HepG2 (cell line): ENCODE measurements around the gene C10orf143. TPM values are rescaled to one million over a fixed set of nuclear protein-coding genes. Genes with fewer than 3 reads are reported as not detected.
A peak's percentile ranks its signal among the peaks of the same experiment; 100 is the strongest.

Experiments used
- ATAC-seq: fragments of 200-7000 bp; cut with Tn5 transposase; 3 replicates; pipeline ENCODE4 v1.9.1; 2020; ENCODE audit warnings: mild to moderate bottlenecking, moderate library complexity
- BruUV-seq: library from RNA; stranded (reverse); fragments of 400-500 nt; replicated peaks from 2 replicates; lab custom pipeline; 2021; lab: Mats Ljungman, UMichigan
- CTCF ChIA-PET: fragments of 300-600 bp; formaldehyde crosslinking; extraction: SDS; loops from one replicate; lab custom pipeline; 2021; ENCODE audit warnings: low total read pairs, inconsistent platforms, low intra/inter-chr PET ratio; lab: Yijun Ruan, JAX
- POLR2A ChIA-PET: fragments of 350-600 bp; sonication (Branson Sonifier 250); formaldehyde crosslinking; loops from one replicate; lab custom pipeline; 2020; ENCODE audit warnings: antibody characterized with exemption, inconsistent platforms; lab: Yijun Ruan, JAX
- DNase-seq: peaks from one replicate; pipeline ENCODE4 v3.0.0-alpha.2; 2015; ENCODE audit warnings: low spot score
- FAIRE-seq: peaks from 3 replicates; lab custom pipeline; 2011; peaks lifted over from hg19 to GRCh38; lab: Jason Lieb, UNC
- H2AFZ ChIP-seq: one replicate; pipeline ENCODE4 v1.6.1; 2011; ENCODE audit warnings: low read length, inconsistent platforms
- H3K27ac ChIP-seq: fragments of 300-600 bp; 3 replicates; pipeline ENCODE4 v1.8.0; 2011; ENCODE audit warnings: mixed run types, mild to moderate bottlenecking, mixed read lengths, low read length, inconsistent platforms; ENCODE audit not compliant: insufficient read depth; ENCODE audit errors: extremely low read length
- H3K27me3 ChIP-seq, 2 experiments: fragments of 200-600 bp in 1 of 2; 2 replicates in 1 of 2; 3 replicates in 1 of 2; pipeline versions ENCODE4 v1.6.0 to v1.8.0; 2011; ENCODE audit warnings: low read length in 2 of 2, mild to moderate bottlenecking in 2 of 2, moderate library complexity in 2 of 2, inconsistent platforms in 1 of 2; ENCODE audit not compliant: insufficient read depth in 2 of 2, control insufficient read depth in 1 of 2
- H3K36me3 ChIP-seq, 2 experiments: fragments of 200-600 bp in 1 of 2; replicated peaks in 1 of 2; 2 replicates in 1 of 2; 3 replicates in 1 of 2; pipeline versions ENCODE4 v1.5.1 to v1.8.0; 2011; ENCODE audit warnings: low read length in 2 of 2, inconsistent platforms in 1 of 2; ENCODE audit not compliant: insufficient read depth in 2 of 2, control insufficient read depth in 1 of 2
- H3K4me1 ChIP-seq: 2 replicates; pipeline ENCODE4 v1.5.1; 2012; ENCODE audit warnings: low read length, inconsistent platforms; ENCODE audit not compliant: insufficient read depth
- H3K4me2 ChIP-seq: 2 replicates; pipeline ENCODE4 v1.6.0; 2011; ENCODE audit warnings: low read depth, low read length, inconsistent platforms
- H3K4me3 ChIP-seq, 3 experiments: fragments of 200-600 bp in 1 of 3; sonication (generic), shearing (Covaris generic) in 1 of 3; replicated peaks in 1 of 3; 2 replicates each; pipeline ENCODE4 v1.5.1; 2011 to 2016; ENCODE audit warnings: low read length in 3 of 3, inconsistent platforms in 2 of 3, low read depth in 2 of 3, mild to moderate bottlenecking in 2 of 3, control low read depth in 1 of 3, mixed read lengths in 1 of 3; ENCODE audit not compliant: insufficient read depth in 1 of 3
- H3K79me2 ChIP-seq: one replicate; pipeline ENCODE4 v1.6.1; 2011; ENCODE audit warnings: low read length, inconsistent platforms; ENCODE audit not compliant: insufficient read depth
- H3K9ac ChIP-seq: 2 replicates; pipeline ENCODE4 v1.6.0; 2011; ENCODE audit warnings: mild to moderate bottlenecking, low read depth, low read length, inconsistent platforms; ENCODE audit not compliant: insufficient read depth
- H3K9me3 ChIP-seq: 2 replicates; pipeline ENCODE4 v1.5.1; 2012; ENCODE audit warnings: mild to moderate bottlenecking, low read length
- H4K20me1 ChIP-seq: 2 replicates; pipeline ENCODE4 v1.6.0; 2011; ENCODE audit warnings: inconsistent platforms, mild to moderate bottlenecking, low read length, moderate library complexity; ENCODE audit not compliant: insufficient read depth
- ATF7-NPFF ChIP-seq: sonication (generic); formaldehyde crosslinking; IDR thresholded peaks from 2 replicates; pipeline ENCODE4 v1.8.1; 2023; ENCODE audit warnings: mild to moderate bottlenecking, low read depth, missing genetic modification reagents, moderate library complexity
- ATRX ChIP-seq: sonication (generic); formaldehyde crosslinking; IDR thresholded peaks from 2 replicates; pipeline ENCODE4 v1.4.0; 2020; ENCODE audit warnings: missing genetic modification reagents, borderline replicate concordance
- FOXO1 ChIP-seq: sonication (generic); formaldehyde crosslinking; IDR thresholded peaks from 2 replicates; pipeline ENCODE4 v1.4.0; 2020; ENCODE audit warnings: missing genetic modification reagents
- HCFC1 ChIP-seq: fragments of 150-350 bp; IDR thresholded peaks from 2 replicates; pipeline ENCODE4 v1.6.1; 2014; ENCODE audit warnings: low read depth, low read length
- MAFF ChIP-seq: IDR thresholded peaks from 2 replicates; pipeline ENCODE4 v1.6.1; 2011; ENCODE audit warnings: low read depth, low read length, improper control_type of control experiment
- MAFK ChIP-seq, 2 experiments: IDR thresholded peaks in 1 of 2; conservative IDR thresholded peaks in 1 of 2; 2 replicates each; pipeline ENCODE4 v1.6.1; 2011; ENCODE audit warnings: improper control_type of control experiment in 2 of 2, low read length in 2 of 2
- MEF2D ChIP-seq: sonication (generic); formaldehyde crosslinking; IDR thresholded peaks from 2 replicates; pipeline ENCODE4 v1.5.1; 2020; ENCODE audit warnings: mild to moderate bottlenecking, missing genetic modification reagents
- RFXAP ChIP-seq: sonication (generic); formaldehyde crosslinking; IDR thresholded peaks from 2 replicates; pipeline ENCODE4 v1.4.0; 2020; ENCODE audit warnings: missing genetic modification reagents, borderline replicate concordance
- SAFB2 ChIP-seq: sonication (generic); formaldehyde crosslinking; IDR thresholded peaks from 2 replicates; pipeline ENCODE4 v1.5.1; 2020; ENCODE audit warnings: missing genetic modification reagents, low read depth, mild to moderate bottlenecking, borderline replicate concordance
- ZKSCAN1 ChIP-seq: fragments of 150-350 bp; IDR thresholded peaks from 2 replicates; pipeline ENCODE4 v1.6.1; 2014; ENCODE audit warnings: low read length
- ZNF235 ChIP-seq: sonication (generic); formaldehyde crosslinking; IDR thresholded peaks from 2 replicates; pipeline ENCODE4 v1.8.1; 2023; ENCODE audit warnings: mild to moderate bottlenecking, missing genetic modification reagents, borderline replicate concordance
- ZNF549 ChIP-seq: sonication (generic); formaldehyde crosslinking; IDR thresholded peaks from 2 replicates; pipeline ENCODE4 v1.5.0; 2020; ENCODE audit warnings: missing genetic modification reagents
- ZNF75D ChIP-seq: sonication (generic); formaldehyde crosslinking; IDR thresholded peaks from 2 replicates; pipeline ENCODE4 v1.8.1; 2023; ENCODE audit warnings: missing genetic modification reagents, mild to moderate bottlenecking, borderline replicate concordance
- ZNF781 ChIP-seq: sonication (generic); formaldehyde crosslinking; IDR thresholded peaks from 2 replicates; pipeline ENCODE4 v1.5.1; 2020; ENCODE audit warnings: borderline replicate concordance, mild to moderate bottlenecking, missing genetic modification reagents; ENCODE audit errors: not compliant biosample characterization
- ZNF839 ChIP-seq: sonication (generic); formaldehyde crosslinking; IDR thresholded peaks from 2 replicates; pipeline ENCODE4 v1.4.0; 2020; ENCODE audit warnings: missing genetic modification reagents, mild to moderate bottlenecking, borderline replicate concordance
- WGBS: methylation state at CpG from one replicate; pipeline ENCODE4 v1.1.6; 2017; ENCODE audit warnings: low lambda C conversion rate; 5-methylcytosine and 5-hydroxymethylcytosine counted together
- in situ Hi-C: cut with HindIII; loops from 2 replicates; pipeline ENCODE4 v1.10.0; 2017; ENCODE audit warnings: low pct_unique_long_range_greater_than_20kb; ENCODE audit not compliant: extremely low pct_ligation_motif_present
- intact Hi-C: fragments of 100-400 bp; cut with micrococcal nuclease; formaldehyde crosslinking; loops from one replicate; pipeline ENCODE4 v1.10.0; 2022; ENCODE audit not compliant: unreplicated experiment
- polyA plus RNA-seq, 8 experiments: library from polyadenylated mRNA; depleted of rRNA in 3 of 8; stranded (reverse) in 7 of 8; unstranded in 1 of 8; fragments of >200 nt; fragmentation: Illumina TruSeq in 4 of 8; extraction: Trizol in 4 of 8; gene quantifications; 2 replicates each; pipeline versions ENCODE4 v1.2.1 to v1.2.3, GENCODE V29; 2011 to 2016; ENCODE audit warnings: low read depth in 4 of 8, missing spikeins in 1 of 8, mixed read lengths in 1 of 8; ENCODE audit not compliant: insufficient read depth in 1 of 8
- total RNA-seq, 5 experiments: library from RNA; depleted of rRNA; stranded (reverse); fragments of >200 nt; fragmentation: Illumina TruSeq; extraction: Trizol; gene quantifications; 2 replicates each; pipeline ENCODE4 v1.2.3, GENCODE V29; 2016; ENCODE audit warnings: low read depth in 1 of 5
- TF ChIP-seq, protein P1 (sequence below), 2 experiments: fragments of 450-650 bp in 1 of 2; sonication (generic) in 1 of 2; formaldehyde crosslinking in 1 of 2; IDR thresholded peaks; 2 replicates each; pipeline versions ENCODE4 v1.6.1 to v1.8.0; 2016 to 2022; ENCODE audit warnings: antibody characterized with exemption in 1 of 2, mild to moderate bottlenecking in 1 of 2, missing genetic modification reagents in 1 of 2

The C10orf143 gene
- total and polyA plus RNA-seq, 2 of the 13 experiments (the other 11 are each of a cell fraction or from before 2014, with no cell fraction given), result 0.21 to 0.91 TPM

DNA sequence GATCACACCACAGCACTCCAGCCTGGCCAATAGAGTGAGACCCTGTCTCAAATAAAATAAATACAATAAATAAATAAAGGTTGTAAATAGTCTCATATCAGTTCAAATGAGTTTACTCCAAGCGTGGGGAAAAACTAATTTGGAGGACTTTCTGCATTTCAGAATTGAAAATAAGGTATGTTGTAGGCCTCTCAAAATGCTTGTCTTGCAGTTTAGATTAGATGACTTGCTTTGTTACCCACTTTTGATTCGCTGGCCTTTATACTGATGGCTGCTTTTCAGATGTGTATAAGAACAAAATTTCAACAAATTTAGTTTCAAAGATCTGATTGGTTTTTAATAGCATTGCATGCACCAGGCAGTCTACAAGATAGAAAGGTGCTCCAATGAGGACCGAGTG is 2.2 kb upstream of the C10orf143 start:
- H3K79me2 ChIP-seq, result peaks cover 10% of the 10 kb centered on the region
- no peak overlapping the region for H3K4me3 ChIP-seq
- H3K27me3 ChIP-seq, result peaks cover 0 to 4% of the 10 kb centered on the region in 2 experiments; a peak in 1 of 5 replicates
- H3K4me2 ChIP-seq, result no peak overlapping the region
- H3K36me3 ChIP-seq, result no peaks in the 10 kb centered on the region
- ChIA-PET POLR2A (no interaction called here), CTCF (no interaction called here)
- H2AFZ ChIP-seq, result no peak overlapping the region
- 96% methylated on average over 3 of the region's 3 CpGs for WGBS
- no peak for FAIRE-seq
- ATAC-seq, result no peak
- H3K4me1 ChIP-seq, result peaks cover 23% of the 10 kb centered on the region
- in situ Hi-C loops, result no loop called here
- intact Hi-C loops, result loop anchor here (10.0 kb wide), 1 partner anchor 648 kb away; the partner anchor contains the start of gene MGMT
- peaks cover 5% of the 10 kb centered on the region; the same call in 1 of the 2 replicates for H4K20me1 ChIP-seq
- H3K9ac ChIP-seq, result no peak overlapping the region
- H3K9me3 ChIP-seq, result peaks cover 7% of the 10 kb centered on the region; the same call in 1 of the 2 replicates
- no peak for DNase-seq
- TF ChIP-seq MAFK (conservative IDR thresholded peaks at IDR 0.05 in 1 of 2, IDR thresholded peaks at IDR 0.05 in 1 of 2; ENCODE audit: low read length in 2 of 2), result peak in 1 of 2 experiments; percentile 61; a peak in 2 of 4 replicates
- TF ChIP-seq, protein P1, sequence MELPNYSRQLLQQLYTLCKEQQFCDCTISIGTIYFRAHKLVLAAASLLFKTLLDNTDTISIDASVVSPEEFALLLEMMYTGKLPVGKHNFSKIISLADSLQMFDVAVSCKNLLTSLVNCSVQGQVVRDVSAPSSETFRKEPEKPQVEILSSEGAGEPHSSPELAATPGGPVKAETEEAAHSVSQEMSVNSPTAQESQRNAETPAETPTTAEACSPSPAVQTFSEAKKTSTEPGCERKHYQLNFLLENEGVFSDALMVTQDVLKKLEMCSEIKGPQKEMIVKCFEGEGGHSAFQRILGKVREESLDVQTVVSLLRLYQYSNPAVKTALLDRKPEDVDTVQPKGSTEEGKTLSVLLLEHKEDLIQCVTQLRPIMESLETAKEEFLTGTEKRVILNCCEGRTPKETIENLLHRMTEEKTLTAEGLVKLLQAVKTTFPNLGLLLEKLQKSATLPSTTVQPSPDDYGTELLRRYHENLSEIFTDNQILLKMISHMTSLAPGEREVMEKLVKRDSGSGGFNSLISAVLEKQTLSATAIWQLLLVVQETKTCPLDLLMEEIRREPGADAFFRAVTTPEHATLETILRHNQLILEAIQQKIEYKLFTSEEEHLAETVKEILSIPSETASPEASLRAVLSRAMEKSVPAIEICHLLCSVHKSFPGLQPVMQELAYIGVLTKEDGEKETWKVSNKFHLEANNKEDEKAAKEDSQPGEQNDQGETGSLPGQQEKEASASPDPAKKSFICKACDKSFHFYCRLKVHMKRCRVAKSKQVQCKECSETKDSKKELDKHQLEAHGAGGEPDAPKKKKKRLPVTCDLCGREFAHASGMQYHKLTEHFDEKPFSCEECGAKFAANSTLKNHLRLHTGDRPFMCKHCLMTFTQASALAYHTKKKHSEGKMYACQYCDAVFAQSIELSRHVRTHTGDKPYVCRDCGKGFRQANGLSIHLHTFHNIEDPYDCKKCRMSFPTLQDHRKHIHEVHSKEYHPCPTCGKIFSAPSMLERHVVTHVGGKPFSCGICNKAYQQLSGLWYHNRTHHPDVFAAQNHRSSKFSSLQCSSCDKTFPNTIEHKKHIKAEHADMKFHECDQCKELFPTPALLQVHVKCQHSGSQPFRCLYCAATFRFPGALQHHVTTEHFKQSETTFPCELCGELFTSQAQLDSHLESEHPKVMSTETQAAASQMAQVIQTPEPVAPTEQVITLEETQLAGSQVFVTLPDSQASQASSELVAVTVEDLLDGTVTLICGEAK (IDR thresholded peaks at IDR 0.05), result no peak
- TF ChIP-seq, protein P1 (CRISPR knock-in tag; IDR thresholded peaks at IDR 0.05), result no peak
- TF ChIP-seq ZNF235 (CRISPR knock-in tag), result no peak
- TF ChIP-seq MAFF, result peak; percentile 21; the same call in 1 of the 2 replicates
- no peak for TF ChIP-seq ZNF549 (CRISPR knock-in tag)
- TF ChIP-seq ZNF839 (CRISPR knock-in tag), result no peak
- TF ChIP-seq ZNF781 (CRISPR knock-in tag), result no peak
- no peak for TF ChIP-seq FOXO1
- TF ChIP-seq ZNF75D (CRISPR knock-in tag), result no peak
- no peak for TF ChIP-seq ZKSCAN1
- no peak for TF ChIP-seq RFXAP (CRISPR knock-in tag)
- TF ChIP-seq HCFC1, result no peak
- TF ChIP-seq SAFB2 (CRISPR knock-in tag), result no peak
- TF ChIP-seq ATRX, result no peak
- no peak for TF ChIP-seq MEF2D (CRISPR knock-in tag)
- no peak for TF ChIP-seq ATF7-NPFF (CRISPR knock-in tag)
- H3K27ac ChIP-seq, result no peak overlapping the region
- no TSS peak for BruUV-seq
